ENCODE data around the gene UNC93A. TPM values are rescaled to one million over a fixed set of nuclear protein-coding genes. Genes with fewer than 3 reads are reported as not detected.
"Not testable (repeated sequence)": the region's sequence is repeated elsewhere in the genome, so short reads cannot be mapped to it uniquely, and the experiment has no call there.

UNC93A gene
- total RNA-seq, 1 experiment from 2014 or later = not detected

GRCh38 chr6:167247814-167248595 is 43.1 kb upstream of the UNC93A start:
- intact Hi-C loops (cut with micrococcal nuclease; ENCODE audit: unreplicated experiment) = no loop called here
- Histone ChIP-seq H3K27ac (ENCODE audit: low read depth, low read length, poor library complexity, severe bottlenecking) (no peak overlapping the region), H3K36me3 (ENCODE audit: insufficient read depth, low read length, poor library complexity, severe bottlenecking) (no peaks in the 10 kb centered on the region), H3K27me3 (replicated peaks; ENCODE audit: insufficient read depth, low read depth, low read length, poor library complexity) (no peaks in the 10 kb centered on the region), H3K9me3 (ENCODE audit: low read depth, low read length, poor library complexity, severe bottlenecking) (no peaks in the 10 kb centered on the region), H3K4me3 (ENCODE audit: low read depth, low read length, poor library complexity, severe bottlenecking) (no peak overlapping the region), H3K4me1 (ENCODE audit: insufficient read depth, low read length, poor library complexity, severe bottlenecking) (no peaks in the 10 kb centered on the region)
- DNase-seq (ENCODE audit: low spot score) = no peak
- TF ChIP-seq EZH2 (IDR thresholded peaks at IDR 0.05; ENCODE audit: borderline replicate concordance, low read depth, low read length, poor library complexity, severe bottlenecking) = no peak
- no peak for TF ChIP-seq CTCF (conservative IDR thresholded peaks at IDR 0.05; ENCODE audit: low read depth, low read length)
- ChIA-PET POLR2A (ENCODE audit: low non-redundant PET) (no interaction called here), CTCF (no interaction called here)
- no TSS peak for BruUV-seq (replicated peaks)

GRCh38 chr6:167248878-167249455 is 42.1 kb upstream of the UNC93A start:
- DNase-seq (ENCODE audit: low spot score); CTCF ChIA-PET; H3K27ac ChIP-seq (ENCODE audit: low read depth, low read length, poor library complexity, severe bottlenecking); BruUV-seq (replicated peaks); POLR2A ChIA-PET (ENCODE audit: low non-redundant PET); H3K36me3 ChIP-seq (ENCODE audit: insufficient read depth, low read length, poor library complexity, severe bottlenecking); H3K9me3 ChIP-seq (ENCODE audit: low read depth, low read length, poor library complexity, severe bottlenecking); H3K4me1 ChIP-seq (ENCODE audit: insufficient read depth, low read length, poor library complexity, severe bottlenecking); H3K27me3 ChIP-seq (replicated peaks; ENCODE audit: insufficient read depth, low read depth, low read length, poor library complexity); H3K4me3 ChIP-seq (ENCODE audit: low read depth, low read length, poor library complexity, severe bottlenecking); intact Hi-C loops (cut with micrococcal nuclease; ENCODE audit: unreplicated experiment): not testable (repeated sequence)

GRCh38 chr6:167252271-167252670 is 38.8 kb upstream of the UNC93A start:
- ChIA-PET POLR2A (ENCODE audit: low non-redundant PET) (no interaction called here), CTCF (no interaction called here)
- no peak for DNase-seq (ENCODE audit: low spot score)
- H3K36me3 ChIP-seq (ENCODE audit: insufficient read depth, low read length, poor library complexity, severe bottlenecking) = no peaks in the 10 kb centered on the region
- no peak overlapping the region for H3K27ac ChIP-seq (ENCODE audit: low read depth, low read length, poor library complexity, severe bottlenecking)
- no peak overlapping the region for H3K4me3 ChIP-seq (ENCODE audit: low read depth, low read length, poor library complexity, severe bottlenecking)
- intact Hi-C loops (cut with micrococcal nuclease; ENCODE audit: unreplicated experiment) = no loop called here
- no TSS peak for BruUV-seq (replicated peaks)
- no peaks in the 10 kb centered on the region for H3K9me3 ChIP-seq (ENCODE audit: low read depth, low read length, poor library complexity, severe bottlenecking)
- no peaks in the 10 kb centered on the region for H3K27me3 ChIP-seq (replicated peaks; ENCODE audit: insufficient read depth, low read depth, low read length, poor library complexity)
- no peaks in the 10 kb centered on the region for H3K4me1 ChIP-seq (ENCODE audit: insufficient read depth, low read length, poor library complexity, severe bottlenecking)
- TF ChIP-seq CTCF (conservative IDR thresholded peaks at IDR 0.05; ENCODE audit: low read depth, low read length) (no peak), EZH2 (IDR thresholded peaks at IDR 0.05; ENCODE audit: borderline replicate concordance, low read depth, low read length, poor library complexity, severe bottlenecking) (no peak)

Measured in A673 (cell line).